H1 (cell line): ENCODE results near the gene SMARCC2. TPM values are rescaled to one million over a fixed set of nuclear protein-coding genes. Genes with fewer than 3 reads are reported as not detected.

Experiments used
- BRCA1 ChIP-seq: IDR thresholded peaks from 2 replicates; pipeline ENCODE4 v1.6.1; 2012; ENCODE audit warnings: low read depth, low read length, improper control_type of control experiment
- CHD1 ChIP-seq: IDR thresholded peaks from 2 replicates; pipeline ENCODE4 v1.6.1; 2012; ENCODE audit warnings: low read depth, low read length, improper control_type of control experiment
- CTBP2 ChIP-seq: IDR thresholded peaks from 2 replicates; pipeline ENCODE4 v1.7.0; 2011; ENCODE audit warnings: borderline replicate concordance, mild to moderate bottlenecking, moderate library complexity, mixed read lengths, low read length; ENCODE audit not compliant: insufficient read depth, insufficient read length
- EGR1 ChIP-seq: IDR thresholded peaks from 2 replicates; pipeline ENCODE4 v1.6.1; 2011; ENCODE audit warnings: low read depth, low read length, borderline replicate concordance
- GTF2F1 ChIP-seq: IDR thresholded peaks from 2 replicates; pipeline ENCODE4 v1.6.1; 2012; ENCODE audit warnings: low read depth, low read length, improper control_type of control experiment, borderline replicate concordance
- JUN ChIP-seq: IDR thresholded peaks from 2 replicates; pipeline ENCODE4 v1.6.1; 2011; ENCODE audit warnings: low read depth, mild to moderate bottlenecking, improper control_type of control experiment, low read length
- JUND ChIP-seq: IDR thresholded peaks from 2 replicates; pipeline ENCODE4 v1.6.1; 2011; ENCODE audit warnings: mild to moderate bottlenecking, improper control_type of control experiment, low read length
- POU5F1 ChIP-seq: IDR thresholded peaks from 2 replicates; pipeline ENCODE4 v1.6.1; 2011; ENCODE audit warnings: low read depth, mild to moderate bottlenecking, low read length, moderate library complexity
- RAD21 ChIP-seq, 2 experiments: IDR thresholded peaks in 1 of 2; conservative IDR thresholded peaks in 1 of 2; 2 replicates each; pipeline ENCODE4 v1.6.1; 2011; ENCODE audit warnings: low read depth in 2 of 2, low read length in 2 of 2, improper control_type of control experiment in 1 of 2, inconsistent platforms in 1 of 2, mild to moderate bottlenecking in 1 of 2, moderate library complexity in 1 of 2
- RFX5 ChIP-seq: IDR thresholded peaks from 2 replicates; pipeline ENCODE4 v1.6.1; 2011; ENCODE audit warnings: low read depth, low read length, improper control_type of control experiment, borderline replicate concordance
- RXRA ChIP-seq: IDR thresholded peaks from 2 replicates; pipeline ENCODE4 v1.6.1; 2011; ENCODE audit warnings: low read depth, mild to moderate bottlenecking, low read length, moderate library complexity; ENCODE audit not compliant: insufficient read depth
- SIN3A ChIP-seq, 2 experiments: IDR thresholded peaks in 1 of 2; conservative IDR thresholded peaks in 1 of 2; 2 replicates each; pipeline ENCODE4 v1.6.1; 2011 to 2012; ENCODE audit warnings: low read length in 2 of 2, improper control_type of control experiment in 1 of 2, low read depth in 1 of 2, mild to moderate bottlenecking in 1 of 2
- SP1 ChIP-seq: IDR thresholded peaks from 2 replicates; pipeline ENCODE4 v1.6.1; 2011; ENCODE audit warnings: low read depth, low read length
- SP2 ChIP-seq: IDR thresholded peaks from 2 replicates; pipeline ENCODE4 v1.6.1; 2012; ENCODE audit warnings: mild to moderate bottlenecking, low read length, inconsistent platforms
- SRF ChIP-seq: IDR thresholded peaks from 2 replicates; pipeline ENCODE4 v1.6.1; 2011; ENCODE audit warnings: mild to moderate bottlenecking, low read depth, low read length, moderate library complexity
- SUZ12 ChIP-seq: fragments of 200-600 bp; sonication (generic); IDR thresholded peaks from 2 replicates; pipeline ENCODE4 v1.6.1; 2012; ENCODE audit warnings: mild to moderate bottlenecking, inconsistent platforms, low read length, moderate library complexity, mixed read lengths
- TAF1 ChIP-seq: IDR thresholded peaks from 2 replicates; pipeline ENCODE4 v1.6.1; 2011; ENCODE audit warnings: mild to moderate bottlenecking, low read depth, low read length
- TBP ChIP-seq: IDR thresholded peaks from 2 replicates; pipeline ENCODE4 v1.6.1; 2011; ENCODE audit warnings: low read depth, low read length, improper control_type of control experiment
- TEAD4 ChIP-seq: IDR thresholded peaks from 2 replicates; pipeline ENCODE4 v1.6.1; 2012; ENCODE audit warnings: low read depth, low read length, inconsistent platforms, mixed read lengths
- polyA plus RNA-seq, 7 experiments: library from polyadenylated mRNA; depleted of rRNA in 3 of 7; stranded (reverse) in 5 of 7; unstranded in 2 of 7; fragments of >200 nt in 5 of 7; fragments of 200-250 nt in 2 of 7; gene quantifications; 1 replicate in 5 of 7; 2 replicates in 1 of 7; 4 replicates in 1 of 7; pipeline versions ENCODE4 v1.2.1 to v1.2.3, GENCODE V29; 2011 to 2013; ENCODE audit warnings: missing spikeins in 2 of 7, mixed read lengths in 2 of 7
- total RNA-seq: library from RNA; stranded (reverse); fragmentation: NEBNext Ultra II Directional; extraction: Animal tissue kit (Norgen Biotek cat#: 25700); gene quantifications from 2 replicates; pipeline ENCODE4 v1.2.1, GENCODE V29; 2021
- TF ChIP-seq, protein P1 (sequence below), 3 experiments: IDR thresholded peaks; 1 replicate in 2 of 3; 2 replicates in 1 of 3; pipeline versions ENCODE4 v1.5.1 to v1.6.1; 2011; ENCODE audit warnings: low read length in 3 of 3, mild to moderate bottlenecking in 3 of 3, inconsistent platforms in 2 of 3, low read depth in 1 of 3, moderate library complexity in 1 of 3; ENCODE audit not compliant: insufficient read depth in 1 of 3; ENCODE audit errors: control extremely low read depth in 1 of 3
- TF ChIP-seq, protein P2 (sequence below): IDR thresholded peaks from 2 replicates; pipeline ENCODE4 v1.6.1; 2011; ENCODE audit warnings: low read depth, mild to moderate bottlenecking, low read length; ENCODE audit not compliant: insufficient read depth

SMARCC2 gene
- total and polyA plus RNA-seq, 2 of the 8 experiments (the other 6 are each of a cell fraction or from before 2014, with no cell fraction given): 33.9 to 78.5 TPM

DNA sequence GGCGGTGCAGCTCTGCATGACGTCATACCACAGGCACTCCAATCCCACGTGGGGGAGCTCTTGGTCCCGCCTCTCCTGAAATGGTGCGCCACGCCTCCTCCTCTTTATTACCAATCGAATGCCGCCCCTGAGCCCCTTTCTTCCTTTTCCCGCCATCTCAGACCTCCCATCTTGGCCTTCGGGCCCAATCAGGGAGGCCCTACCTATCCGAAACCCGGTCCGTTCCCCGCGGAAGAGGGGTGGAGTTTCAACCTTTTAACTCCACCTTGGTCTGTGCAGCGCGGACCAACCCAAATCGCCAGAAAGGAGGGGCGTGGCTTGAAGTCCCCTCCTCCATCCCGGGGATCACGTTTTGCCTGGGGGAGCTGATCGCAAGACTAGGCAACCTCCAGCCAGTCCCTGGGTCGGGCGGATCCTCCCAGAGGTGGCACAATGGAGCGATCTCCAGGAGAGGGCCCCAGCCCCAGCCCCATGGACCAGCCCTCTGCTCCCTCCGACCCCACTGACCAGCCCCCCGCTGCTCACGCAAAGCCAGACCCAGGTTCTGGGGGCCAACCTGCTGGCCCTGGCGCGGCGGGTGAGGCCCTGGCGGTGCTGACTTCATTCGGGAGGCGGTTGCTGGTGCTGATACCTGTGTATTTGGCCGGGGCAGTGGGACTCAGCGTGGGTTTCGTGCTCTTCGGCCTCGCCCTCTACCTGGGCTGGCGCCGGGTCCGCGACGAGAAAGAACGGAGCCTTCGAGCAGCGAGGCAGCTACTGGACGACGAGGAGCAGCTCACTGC, 61.2 kb downstream of the SMARCC2 start, which contains the start of gene ESYT1 (continued):
- TF ChIP-seq, protein P1, sequence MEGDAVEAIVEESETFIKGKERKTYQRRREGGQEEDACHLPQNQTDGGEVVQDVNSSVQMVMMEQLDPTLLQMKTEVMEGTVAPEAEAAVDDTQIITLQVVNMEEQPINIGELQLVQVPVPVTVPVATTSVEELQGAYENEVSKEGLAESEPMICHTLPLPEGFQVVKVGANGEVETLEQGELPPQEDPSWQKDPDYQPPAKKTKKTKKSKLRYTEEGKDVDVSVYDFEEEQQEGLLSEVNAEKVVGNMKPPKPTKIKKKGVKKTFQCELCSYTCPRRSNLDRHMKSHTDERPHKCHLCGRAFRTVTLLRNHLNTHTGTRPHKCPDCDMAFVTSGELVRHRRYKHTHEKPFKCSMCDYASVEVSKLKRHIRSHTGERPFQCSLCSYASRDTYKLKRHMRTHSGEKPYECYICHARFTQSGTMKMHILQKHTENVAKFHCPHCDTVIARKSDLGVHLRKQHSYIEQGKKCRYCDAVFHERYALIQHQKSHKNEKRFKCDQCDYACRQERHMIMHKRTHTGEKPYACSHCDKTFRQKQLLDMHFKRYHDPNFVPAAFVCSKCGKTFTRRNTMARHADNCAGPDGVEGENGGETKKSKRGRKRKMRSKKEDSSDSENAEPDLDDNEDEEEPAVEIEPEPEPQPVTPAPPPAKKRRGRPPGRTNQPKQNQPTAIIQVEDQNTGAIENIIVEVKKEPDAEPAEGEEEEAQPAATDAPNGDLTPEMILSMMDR (IDR thresholded peaks at IDR 0.05; ENCODE audit: control extremely low read depth in 1 of 3, insufficient read depth in 1 of 3, low read depth in 1 of 3, low read length in 3 of 3): no peak
- TF ChIP-seq SIN3A (conservative IDR thresholded peaks at IDR 0.05 in 1 of 2, IDR thresholded peaks at IDR 0.05 in 1 of 2; ENCODE audit: low read depth in 1 of 2, low read length in 2 of 2) (peak in 1 of 2 experiments; percentile 88; a peak in 1 of 4 replicates), TEAD4 (no peak), POU5F1 (no peak), BRCA1 (no peak), GTF2F1 (no peak), SP2 (no peak), SRF (no peak), JUND (peak; percentile 100), EGR1 (no peak), JUN (peak; percentile 92), CHD1 (no peak; the same call in 1 of the 2 replicates), TBP (peak; percentile 83), RAD21 (IDR thresholded peaks at IDR 0.05 in 1 of 2, conservative IDR thresholded peaks at IDR 0.05 in 1 of 2; ENCODE audit: low read depth in 2 of 2, low read length in 2 of 2) (no peak; a peak in 1 of 4 replicates), SUZ12 (no peak), RFX5 (no peak), SP1 (0 out of 2 replicates have a peak, but pooled peaks have one; percentile 7), TAF1 (peak; percentile 91), CTBP2 (no peak), RXRA (no peak)
- TF ChIP-seq, protein P2, sequence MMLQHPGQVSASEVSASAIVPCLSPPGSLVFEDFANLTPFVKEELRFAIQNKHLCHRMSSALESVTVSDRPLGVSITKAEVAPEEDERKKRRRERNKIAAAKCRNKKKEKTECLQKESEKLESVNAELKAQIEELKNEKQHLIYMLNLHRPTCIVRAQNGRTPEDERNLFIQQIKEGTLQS: no peak
